HUES48 (cell line): Measurements from ENCODE around the gene RTL3.
"Not testable (repeated sequence)": the region's sequence is repeated elsewhere in the genome, so short reads cannot be mapped to it uniquely, and the experiment has no call there.

Experiments
- H3K27ac ChIP-seq: one replicate; pipeline ENCODE4 v1.7.0; 2013; ENCODE audit warnings: low read depth, low read length, inconsistent platforms
- H3K27me3 ChIP-seq: 2 replicates; pipeline ENCODE4 v1.6.1; 2013; ENCODE audit warnings: mild to moderate bottlenecking, low read length; ENCODE audit not compliant: control insufficient read depth, insufficient read depth
- H3K36me3 ChIP-seq: 2 replicates; pipeline ENCODE4 v1.6.1; 2013; ENCODE audit warnings: low read length; ENCODE audit not compliant: control insufficient read depth, insufficient read depth
- H3K4me1 ChIP-seq: 2 replicates; pipeline ENCODE4 v1.6.1; 2013; ENCODE audit warnings: mild to moderate bottlenecking, low read length; ENCODE audit not compliant: control insufficient read depth, insufficient read depth
- H3K4me3 ChIP-seq: 2 replicates; pipeline ENCODE4 v1.5.1; 2013; ENCODE audit warnings: mild to moderate bottlenecking, low read depth, low read length
- H3K9ac ChIP-seq: 2 replicates; pipeline ENCODE4 v1.6.1; 2013; ENCODE audit warnings: mild to moderate bottlenecking, low read depth, low read length, moderate library complexity
- H3K9me3 ChIP-seq: 2 replicates; pipeline ENCODE4 v1.6.1; 2013; ENCODE audit warnings: low read length; ENCODE audit not compliant: control insufficient read depth, insufficient read depth

RTL3 gene

GRCh38 chrX:78658414-78658813, 714 bp downstream of the RTL3 start:
- H3K27ac ChIP-seq: no peak overlapping the region

GRCh38 chrX:78655642-78656041, 3.5 kb downstream of the RTL3 start:
- Histone ChIP-seq H3K4me1 (peaks cover 1% of the 10 kb centered on the region; the same call in 1 of the 2 replicates), H3K27me3 (no peaks in the 10 kb centered on the region)

More at GRCh38 chrX:78658414-78658813, 714 bp downstream of the RTL3 start:
- Histone ChIP-seq H3K9me3 (peaks cover 62% of the 10 kb centered on the region), H3K36me3 (no peaks in the 10 kb centered on the region), H3K27me3 (no peaks in the 10 kb centered on the region), H3K9ac (no peak overlapping the region), H3K4me1 (no peaks in the 10 kb centered on the region), H3K4me3 (no peak overlapping the region)

GRCh38 chrX:78653118-78653822, 5.9 kb downstream of the RTL3 start:
- no peaks in the 10 kb centered on the region for H3K36me3 ChIP-seq
- H3K9me3 ChIP-seq: peaks cover 46% of the 10 kb centered on the region
- peaks cover 3% of the 10 kb centered on the region; the same call in 1 of the 2 replicates for H3K4me1 ChIP-seq
- H3K27ac ChIP-seq: no peak overlapping the region
- H3K9ac ChIP-seq: no peak overlapping the region; the same call in 1 of the 2 replicates
- no peak overlapping the region for H3K4me3 ChIP-seq
- H3K27me3 ChIP-seq: no peaks in the 10 kb centered on the region

More at GRCh38 chrX:78655642-78656041, 3.5 kb downstream of the RTL3 start:
- H3K4me3 ChIP-seq: no peak overlapping the region
- peaks cover 52% of the 10 kb centered on the region for H3K9me3 ChIP-seq
- no peak overlapping the region for H3K9ac ChIP-seq
- H3K36me3 ChIP-seq: no peaks in the 10 kb centered on the region
- no peak overlapping the region for H3K27ac ChIP-seq

- H3K4me1 ChIP-seq: peaks cover 3% of the 10 kb centered on the region; the same call in 1 of the 2 replicates
- no peak overlapping the region for H3K27ac ChIP-seq
- no peak overlapping the region; the same call in 1 of the 2 replicates for H3K4me3 ChIP-seq
- H3K27me3 ChIP-seq: no peaks in the 10 kb centered on the region
- no peak overlapping the region for H3K9ac ChIP-seq
- no peaks in the 10 kb centered on the region for H3K36me3 ChIP-seq
- H3K9me3 ChIP-seq: peaks cover 34% of the 10 kb centered on the region
Observed at GRCh38 chrX:78650906-78651437, 8.2 kb downstream of the RTL3 start.

- H3K27me3 ChIP-seq: no peaks in the 10 kb centered on the region
- no peak overlapping the region for H3K27ac ChIP-seq
- peaks cover 64% of the 10 kb centered on the region for H3K9me3 ChIP-seq
- H3K4me1 ChIP-seq: no peaks in the 10 kb centered on the region
- no peak overlapping the region for H3K4me3 ChIP-seq
- H3K9ac ChIP-seq: no peak overlapping the region
- H3K36me3 ChIP-seq: no peaks in the 10 kb centered on the region
Observed at GRCh38 chrX:78643874-78644273, 15.3 kb downstream of the RTL3 start.

GRCh38 chrX:78643096-78643495, 16.0 kb downstream of the RTL3 start:
- no peaks in the 10 kb centered on the region for H3K27me3 ChIP-seq
- no peaks in the 10 kb centered on the region for H3K4me1 ChIP-seq
- H3K9me3 ChIP-seq: peaks cover 69% of the 10 kb centered on the region
- no peak overlapping the region for H3K9ac ChIP-seq
- H3K4me3 ChIP-seq: no peak overlapping the region
- no peaks in the 10 kb centered on the region for H3K36me3 ChIP-seq
- no peak overlapping the region for H3K27ac ChIP-seq

- H3K27ac ChIP-seq, H3K27me3 ChIP-seq, H3K9ac ChIP-seq, H3K4me1 ChIP-seq, H3K4me3 ChIP-seq, H3K36me3 ChIP-seq: not testable (repeated sequence)
- H3K9me3 ChIP-seq: peaks cover 75% of the 10 kb centered on the region
Observed at GRCh38 chrX:78636096-78636495, 23.0 kb downstream of the RTL3 start.

- Histone ChIP-seq H3K27me3 (no peaks in the 10 kb centered on the region), H3K9ac (no peak overlapping the region), H3K27ac (no peak overlapping the region), H3K4me3 (no peak overlapping the region), H3K36me3 (no peaks in the 10 kb centered on the region), H3K9me3 (peaks cover 41% of the 10 kb centered on the region), H3K4me1 (no peaks in the 10 kb centered on the region)
Observed at GRCh38 chrX:78624962-78625909, 33.9 kb downstream of the RTL3 start.

- Histone ChIP-seq H3K9me3 (peaks cover 44% of the 10 kb centered on the region), H3K27ac (no peak overlapping the region), H3K4me1 (no peaks in the 10 kb centered on the region), H3K27me3 (no peaks in the 10 kb centered on the region), H3K4me3 (no peak overlapping the region), H3K9ac (no peak overlapping the region), H3K36me3 (no peaks in the 10 kb centered on the region)
Observed at GRCh38 chrX:78624426-78624825, 34.7 kb downstream of the RTL3 start.

GRCh38 chrX:78622831-78623230, 36.3 kb downstream of the RTL3 start:
- Histone ChIP-seq H3K9ac (no peak overlapping the region), H3K4me3 (no peak overlapping the region), H3K27ac (no peak overlapping the region), H3K36me3 (no peaks in the 10 kb centered on the region), H3K9me3 (peaks cover 52% of the 10 kb centered on the region), H3K27me3 (no peaks in the 10 kb centered on the region), H3K4me1 (no peaks in the 10 kb centered on the region)

- Histone ChIP-seq H3K27ac (no peak overlapping the region), H3K4me1 (no peaks in the 10 kb centered on the region), H3K9ac (no peak overlapping the region), H3K36me3 (no peaks in the 10 kb centered on the region), H3K4me3 (no peak overlapping the region), H3K27me3 (no peaks in the 10 kb centered on the region), H3K9me3 (peaks cover 48% of the 10 kb centered on the region)
Observed at GRCh38 chrX:78619834-78620233, 39.3 kb downstream of the RTL3 start.
